ENCODE data around the gene SLC16A3.

DNA sequence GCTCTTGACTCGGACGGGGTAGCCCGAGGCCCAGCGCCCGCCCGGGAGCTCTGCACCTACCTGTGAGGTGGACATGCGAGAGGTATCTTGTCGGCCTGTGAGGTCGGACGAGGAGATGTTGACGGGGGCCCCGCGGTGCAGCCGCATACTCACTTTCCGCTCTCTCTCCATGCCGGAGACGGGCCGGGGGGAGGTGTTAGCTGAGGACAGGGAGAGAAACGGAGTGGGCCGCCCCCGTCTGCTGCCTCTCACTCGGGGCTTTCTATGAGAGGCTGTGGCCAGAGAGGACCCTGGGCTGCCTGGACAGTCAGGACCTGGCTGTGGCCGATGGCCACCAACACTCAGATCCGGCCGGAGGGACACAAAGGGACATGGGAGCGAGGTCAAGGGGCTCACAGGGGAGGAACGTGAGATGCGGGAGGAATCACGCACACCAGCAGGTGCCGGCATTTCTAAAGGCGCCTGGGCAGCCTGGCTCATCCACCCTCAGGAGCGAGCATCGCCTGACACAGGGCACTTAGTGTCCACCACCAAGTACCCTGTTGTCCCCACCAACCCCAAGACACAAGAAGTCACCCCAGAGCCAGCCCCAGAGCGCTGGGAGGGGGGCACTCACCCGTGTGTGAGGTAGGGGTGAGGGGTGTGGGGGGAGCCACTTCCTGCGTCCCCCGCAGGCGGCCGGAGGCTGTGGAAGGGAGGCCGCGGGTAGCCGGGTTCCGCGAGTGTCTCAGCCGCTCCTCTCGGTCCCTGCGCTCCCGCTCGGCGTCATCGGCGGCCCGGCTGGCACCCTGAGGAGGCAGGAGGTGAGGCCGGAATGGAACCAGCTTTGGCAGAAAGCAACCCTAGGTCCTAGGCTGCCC lies 20.2 kb downstream of the SLC16A3 start:
- TF ChIP-seq, protein P1, sequence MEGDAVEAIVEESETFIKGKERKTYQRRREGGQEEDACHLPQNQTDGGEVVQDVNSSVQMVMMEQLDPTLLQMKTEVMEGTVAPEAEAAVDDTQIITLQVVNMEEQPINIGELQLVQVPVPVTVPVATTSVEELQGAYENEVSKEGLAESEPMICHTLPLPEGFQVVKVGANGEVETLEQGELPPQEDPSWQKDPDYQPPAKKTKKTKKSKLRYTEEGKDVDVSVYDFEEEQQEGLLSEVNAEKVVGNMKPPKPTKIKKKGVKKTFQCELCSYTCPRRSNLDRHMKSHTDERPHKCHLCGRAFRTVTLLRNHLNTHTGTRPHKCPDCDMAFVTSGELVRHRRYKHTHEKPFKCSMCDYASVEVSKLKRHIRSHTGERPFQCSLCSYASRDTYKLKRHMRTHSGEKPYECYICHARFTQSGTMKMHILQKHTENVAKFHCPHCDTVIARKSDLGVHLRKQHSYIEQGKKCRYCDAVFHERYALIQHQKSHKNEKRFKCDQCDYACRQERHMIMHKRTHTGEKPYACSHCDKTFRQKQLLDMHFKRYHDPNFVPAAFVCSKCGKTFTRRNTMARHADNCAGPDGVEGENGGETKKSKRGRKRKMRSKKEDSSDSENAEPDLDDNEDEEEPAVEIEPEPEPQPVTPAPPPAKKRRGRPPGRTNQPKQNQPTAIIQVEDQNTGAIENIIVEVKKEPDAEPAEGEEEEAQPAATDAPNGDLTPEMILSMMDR (IDR thresholded peaks at IDR 0.05) = no peak
- TF ChIP-seq EZH2phosphoT487 (IDR thresholded peaks at IDR 0.05) (no peak), EZH2 (IDR thresholded peaks at IDR 0.05) (no peak)

All from neural progenitor cell (in vitro differentiated cells).